Cardiac fibroblast (primary cell): ENCODE data around the gene TFEB.

ENCODE experiments used
- DNase-seq, 2 donors: peaks; one replicate each; pipeline versions ENCODE4 v3.0.0 to v3.0.0-alpha.2; 2010; ENCODE audit warnings: low read depth in 2 of 2
- H3K4me3 ChIP-seq, 2 donors: replicated peaks in 1 of 2; 1 replicate in 1 of 2; 2 replicates in 1 of 2; pipeline ENCODE4 v1.5.1; 2011; ENCODE audit warnings: low read depth in 2 of 2, low read length in 2 of 2, mild to moderate bottlenecking in 2 of 2, moderate library complexity in 1 of 2
- TF ChIP-seq, protein P1 (sequence below): IDR thresholded peaks from one replicate; pipeline ENCODE4 v1.5.1; 2011; ENCODE audit warnings: low read depth, mild to moderate bottlenecking, low read length, inconsistent platforms

TFEB gene

DNA sequence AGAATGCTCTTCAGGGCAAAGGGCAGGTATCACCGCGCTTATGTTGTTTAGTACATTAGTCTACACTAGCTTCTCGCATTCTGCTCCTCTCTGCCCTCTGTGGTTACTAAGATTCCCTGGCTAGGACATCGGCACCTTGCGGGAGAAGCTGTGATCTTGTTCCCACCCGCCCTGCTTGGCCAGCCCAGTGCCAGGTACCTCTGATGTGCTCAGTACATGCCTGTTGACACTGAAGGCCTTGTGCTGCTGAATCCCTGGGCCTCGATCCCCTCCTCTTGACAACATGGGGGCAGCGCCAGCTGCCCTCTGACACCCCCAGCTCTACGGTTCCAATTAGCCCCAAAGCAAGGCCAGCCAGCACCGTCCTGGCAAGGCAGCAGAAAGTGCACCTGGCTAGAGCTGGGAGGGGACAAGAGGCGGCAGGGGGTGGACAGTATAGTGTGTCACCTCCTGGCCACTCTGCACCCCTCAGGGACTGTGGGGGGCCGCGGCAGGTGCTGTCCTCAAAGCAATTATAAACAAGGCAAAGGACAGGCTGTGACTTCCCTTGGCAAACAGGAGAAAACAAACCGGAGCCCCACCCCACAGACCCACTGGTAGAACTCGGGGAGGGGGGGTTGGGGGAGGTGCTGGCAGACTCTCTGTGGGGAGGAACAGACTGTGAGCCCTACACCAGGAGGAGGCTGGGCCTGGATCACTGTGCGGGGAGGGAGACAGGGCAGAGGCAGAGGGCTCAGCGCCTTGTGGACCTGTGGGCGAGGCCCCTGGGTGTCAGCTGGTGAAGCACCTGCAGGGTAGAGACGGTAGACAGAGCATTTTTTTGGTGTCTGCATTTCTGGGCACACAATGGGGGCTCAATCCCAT is 7.1 kb downstream of the TFEB start:
- DNase-seq = no peak
- no peak overlapping the region for H3K4me3 ChIP-seq
- TF ChIP-seq, protein P1, sequence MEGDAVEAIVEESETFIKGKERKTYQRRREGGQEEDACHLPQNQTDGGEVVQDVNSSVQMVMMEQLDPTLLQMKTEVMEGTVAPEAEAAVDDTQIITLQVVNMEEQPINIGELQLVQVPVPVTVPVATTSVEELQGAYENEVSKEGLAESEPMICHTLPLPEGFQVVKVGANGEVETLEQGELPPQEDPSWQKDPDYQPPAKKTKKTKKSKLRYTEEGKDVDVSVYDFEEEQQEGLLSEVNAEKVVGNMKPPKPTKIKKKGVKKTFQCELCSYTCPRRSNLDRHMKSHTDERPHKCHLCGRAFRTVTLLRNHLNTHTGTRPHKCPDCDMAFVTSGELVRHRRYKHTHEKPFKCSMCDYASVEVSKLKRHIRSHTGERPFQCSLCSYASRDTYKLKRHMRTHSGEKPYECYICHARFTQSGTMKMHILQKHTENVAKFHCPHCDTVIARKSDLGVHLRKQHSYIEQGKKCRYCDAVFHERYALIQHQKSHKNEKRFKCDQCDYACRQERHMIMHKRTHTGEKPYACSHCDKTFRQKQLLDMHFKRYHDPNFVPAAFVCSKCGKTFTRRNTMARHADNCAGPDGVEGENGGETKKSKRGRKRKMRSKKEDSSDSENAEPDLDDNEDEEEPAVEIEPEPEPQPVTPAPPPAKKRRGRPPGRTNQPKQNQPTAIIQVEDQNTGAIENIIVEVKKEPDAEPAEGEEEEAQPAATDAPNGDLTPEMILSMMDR = no peak

DNA sequence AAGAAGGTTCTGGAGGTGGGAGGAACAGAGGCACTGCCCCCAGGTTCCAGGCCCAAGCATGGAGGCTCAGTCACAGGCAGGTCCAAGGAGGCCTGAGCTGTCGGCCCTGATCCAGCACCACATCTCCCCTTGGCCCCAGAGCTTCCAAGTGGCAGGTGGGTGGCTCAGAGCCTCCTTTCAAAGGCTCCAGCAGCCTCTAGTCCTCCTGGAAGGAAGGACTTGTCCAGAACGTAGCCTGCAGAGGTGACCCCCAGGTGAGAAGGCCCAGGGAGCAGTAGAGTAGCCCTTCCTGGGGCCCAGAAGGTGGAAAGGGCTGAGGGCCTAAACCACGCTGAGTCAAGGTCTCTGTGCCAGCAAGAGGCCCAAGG is 7.7 kb downstream of the TFEB start:
- TF ChIP-seq, protein P1 = no peak
- H3K4me3 ChIP-seq = no peak overlapping the region
- no peak for DNase-seq

DNA sequence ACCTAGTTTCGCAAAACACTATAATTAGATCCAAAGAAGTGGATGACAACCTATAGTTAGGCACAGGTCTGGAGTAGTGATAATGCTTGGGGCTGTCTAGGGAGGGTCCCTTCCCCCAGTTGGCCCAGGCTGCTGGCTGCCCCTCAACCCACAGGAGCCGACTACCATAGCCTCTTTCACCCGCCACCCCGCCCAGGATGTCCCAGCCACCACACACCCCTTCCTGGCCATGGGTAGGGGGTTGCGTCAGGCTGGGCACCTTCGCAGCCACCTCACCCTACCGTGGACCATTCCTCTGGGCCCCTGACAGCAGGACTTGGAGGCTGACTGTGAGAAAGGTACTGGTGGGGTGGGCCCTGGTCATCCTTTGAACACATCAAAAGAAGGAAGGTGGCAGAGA is 8.5 kb downstream of the TFEB start:
- H3K4me3 ChIP-seq = no peak overlapping the region
- DNase-seq = no peak
- TF ChIP-seq, protein P1 = no peak

DNA sequence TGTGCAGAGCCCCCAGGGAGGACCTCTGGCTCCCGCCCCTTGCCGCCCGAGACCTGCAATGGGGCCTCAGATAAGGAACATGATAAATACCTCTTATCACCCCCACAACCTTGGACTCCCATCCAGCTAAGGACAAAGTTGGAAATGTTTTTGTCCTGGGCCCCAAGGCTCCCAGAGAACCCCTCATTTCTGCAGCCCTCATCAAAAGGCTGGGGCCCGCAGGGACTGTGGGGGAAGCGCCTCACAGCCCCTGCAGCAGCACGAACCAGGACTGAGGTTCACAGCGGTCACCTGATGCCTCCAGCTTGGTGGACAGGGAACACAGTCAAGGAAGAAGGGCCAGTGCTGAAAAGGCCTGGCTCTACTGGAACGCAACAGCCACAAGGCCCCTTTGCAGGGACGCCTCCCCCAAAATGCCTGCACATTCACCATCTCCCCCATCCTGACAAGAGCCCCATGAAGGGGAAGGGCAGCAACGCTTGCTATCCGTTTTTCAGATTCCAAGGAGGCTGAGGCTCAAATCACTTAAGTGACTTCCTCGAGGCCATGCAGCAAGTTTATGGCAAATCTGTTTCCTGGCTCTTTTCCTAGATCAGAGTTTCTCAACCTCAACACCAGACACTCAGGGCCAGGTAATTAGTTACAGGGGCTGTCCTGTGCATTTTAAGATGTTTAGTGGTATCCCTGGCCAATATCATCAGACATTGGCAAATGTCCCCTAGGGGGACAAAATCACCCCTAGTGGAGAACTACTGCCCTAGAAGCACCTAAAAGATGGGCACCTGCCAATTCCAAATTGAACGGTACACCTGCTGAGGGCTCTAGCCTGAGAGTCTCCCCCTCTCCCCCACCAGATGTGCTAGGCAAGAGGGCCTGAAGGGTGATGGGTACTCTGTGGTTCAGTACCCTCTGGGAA is 10.6 kb downstream of the TFEB start:
- TF ChIP-seq, protein P1 = no peak
- no peak for DNase-seq
- no peak overlapping the region for H3K4me3 ChIP-seq

DNA sequence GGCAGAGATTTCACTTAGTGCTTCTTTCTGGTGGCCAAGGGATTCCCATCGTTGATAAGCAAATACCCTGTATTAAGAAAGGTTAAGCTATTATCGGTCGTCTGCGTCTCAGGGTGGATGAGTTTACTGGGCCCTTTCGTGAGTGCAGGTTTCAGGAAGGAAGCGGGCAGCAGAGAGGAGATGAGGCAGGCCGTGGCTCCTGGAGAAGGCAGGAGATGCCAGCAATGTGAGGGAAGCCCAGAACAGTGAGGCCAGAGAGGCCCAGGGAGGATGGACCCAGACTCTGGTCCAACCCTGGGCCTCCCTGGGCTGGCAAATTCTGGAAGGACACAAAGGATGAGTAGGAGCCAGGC is 11.2 kb downstream of the TFEB start:
- H3K4me3 ChIP-seq = no peak overlapping the region
- TF ChIP-seq, protein P1 = no peak
- no peak for DNase-seq

DNA sequence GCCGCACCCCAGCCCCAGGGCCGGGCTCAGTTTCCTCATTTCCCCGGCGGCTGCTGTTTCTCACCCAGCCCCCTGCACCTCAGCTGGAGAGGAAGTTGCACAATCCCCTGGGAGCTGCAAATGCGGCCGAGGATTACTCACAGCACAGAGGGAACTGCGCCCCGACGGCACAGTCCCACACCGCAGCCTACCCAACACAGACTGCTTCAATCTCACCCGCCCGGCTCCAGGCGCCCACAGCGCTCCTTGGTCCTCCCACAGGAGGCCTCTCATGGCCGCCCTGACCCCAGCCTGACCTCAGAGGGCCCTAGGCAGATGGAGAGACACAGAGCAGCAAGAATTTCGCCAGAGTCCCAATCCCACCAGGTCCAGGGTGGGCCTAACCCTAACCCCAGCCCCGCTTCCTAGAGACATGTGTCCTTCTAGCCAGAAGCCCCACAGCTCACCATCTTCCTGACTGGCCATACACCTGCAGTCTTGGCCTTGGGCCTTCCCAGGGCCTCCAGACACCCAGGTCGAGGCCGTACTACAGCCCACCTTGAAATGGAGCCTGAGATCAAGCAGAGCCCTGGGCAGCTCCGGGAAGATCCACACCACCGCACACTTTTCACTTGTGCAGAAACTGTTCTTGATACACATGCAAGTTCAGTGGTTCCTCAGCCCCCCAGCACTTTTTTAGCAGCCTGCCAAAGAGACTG is 11.7 kb downstream of the TFEB start:
- DNase-seq = peak; percentile 91 to 96
- peak overlapping the region in 1 of 2 donors; percentile 41 for H3K4me3 ChIP-seq
- TF ChIP-seq, protein P1 = peak; percentile 15
